Stomach (tissue), 9 donors: ENCODE data around the gene CHCHD3. TPM values are rescaled to one million over a fixed set of nuclear protein-coding genes. Genes with fewer than 3 reads are reported as not detected.

Experiments used
- DNase-seq, 2 donors: peaks; one replicate each; pipeline versions ENCODE4 v3.0.0 to v3.0.0-alpha.2; 2013 to 2019
- H3K27ac ChIP-seq, 5 donors: fragments of 200-600 bp in 4 of 5; sonication (generic) in 4 of 5; one replicate each; pipeline ENCODE4 v1.5.1; 2013 to 2019; ENCODE audit warnings: mild to moderate bottlenecking in 1 of 5, moderate library complexity in 1 of 5
- H3K27me3 ChIP-seq, 3 donors: fragments of 200-600 bp; sonication (generic); one replicate each; pipeline ENCODE4 v1.5.1; 2017 to 2019; ENCODE audit warnings: mixed run types in 1 of 3
- H3K36me3 ChIP-seq, 4 donors: fragments of 200-600 bp; sonication (generic); 1 replicate in 3 of 4; 2 replicates in 1 of 4; pipeline ENCODE4 v1.5.1; 2016 to 2019
- H3K4me1 ChIP-seq, 4 donors: fragments of 200-600 bp; sonication (generic); one replicate each; pipeline ENCODE4 v1.5.1; 2016 to 2019
- H3K4me3 ChIP-seq, 4 donors: fragments of 200-600 bp; sonication (generic) in 3 of 4; one replicate each; pipeline ENCODE4 v1.5.1; 2016 to 2019; ENCODE audit warnings: mild to moderate bottlenecking in 1 of 4
- H3K9me3 ChIP-seq, 4 donors: fragments of 200-600 bp; sonication (generic); one replicate each; pipeline ENCODE4 v1.5.1; 2016 to 2019
- CTCF ChIP-seq, 7 experiments: fragments of 450-650 bp in 4 of 7; fragments of 200-600 bp in 3 of 7; sonication (generic) in 3 of 7; IDR thresholded peaks; one replicate each; pipeline ENCODE4 v1.5.1; 2016 to 2019; ENCODE audit warnings: antibody characterized with exemption in 7 of 7, control low read depth in 2 of 7, mild to moderate bottlenecking in 1 of 7
- EP300 ChIP-seq: sonication (generic); formaldehyde crosslinking; IDR thresholded peaks from one replicate; pipeline ENCODE4 v1.6.1; 2017; ENCODE audit warnings: antibody characterized with exemption
- POLR2A ChIP-seq, 4 donors: fragments of 450-650 bp; IDR thresholded peaks; one replicate each; pipeline ENCODE4 v1.6.1; 2016; ENCODE audit warnings: antibody characterized with exemption in 4 of 4, control low read depth in 2 of 4, mild to moderate bottlenecking in 1 of 4, moderate library complexity in 1 of 4
- POLR2AphosphoS5 ChIP-seq, 3 donors: sonication (generic); formaldehyde crosslinking; IDR thresholded peaks; one replicate each; pipeline ENCODE4 v1.6.1; 2016; ENCODE audit warnings: antibody characterized with exemption in 3 of 3
- WGBS, 5 donors: extraction: QIAGEN DNeasy Blood & Tissue Kit in 3 of 5; methylation state at CpG; one replicate each; pipeline versions ENCODE4 v1.1.5 to v1.1.7; 2013 to 2018; 5-methylcytosine and 5-hydroxymethylcytosine counted together
- intact Hi-C: fragments of 100-400 bp; cut with DNase I; formaldehyde crosslinking; loops from one replicate; pipeline ENCODE4 v1.15.1; 2023; ENCODE audit warnings: low total_unique reads
- polyA plus RNA-seq, 3 donors: library from polyadenylated mRNA; stranded (reverse); fragments of 200-250 nt; gene quantifications; one replicate each; pipeline ENCODE4 v1.2.3, GENCODE V29; 2013
- total RNA-seq, 5 donors: library from RNA; depleted of rRNA; stranded (reverse); fragments of >200 nt; gene quantifications; one replicate each; pipeline versions ENCODE4 v1.1.0 to v1.2.3, GENCODE V29; 2014 to 2016
- donor health status: healthy with polysubstance abuse.
- donor health status: Bipolar disorder and iron deficiency.
- donor health status: healthy.

The CHCHD3 gene
- total and polyA plus RNA-seq, 8 donors, result 5.8 to 90.9 (median 39.9) TPM

GRCh38 chr7:132769280-132769679 lies 312.6 kb downstream of the CHCHD3 start:
- intact Hi-C loops, result no loop called here
- Histone ChIP-seq H3K27ac (no peak overlapping the region), H3K27me3 (no peaks in the 10 kb centered on the region), H3K36me3 (no peaks in the 10 kb centered on the region), H3K4me3 (no peak overlapping the region), H3K9me3 (peaks cover 0 to 11% (median 10%) of the 10 kb centered on the region in 4 donors), H3K4me1 (no peaks in the 10 kb centered on the region)
- 86 to 93% (median 92%) methylated on average over 2 of the region's 2 CpGs for WGBS, 5 donors
- DNase-seq, result no peak
- TF ChIP-seq POLR2AphosphoS5 (IDR thresholded peaks at IDR 0.05) (no peak), EP300 (no peak), POLR2A (IDR thresholded peaks at IDR 0.05) (no peak), CTCF (IDR thresholded peaks at IDR 0.05) (no peak)

GRCh38 chr7:132768099-132768498 lies 313.8 kb downstream of the CHCHD3 start:
- Histone ChIP-seq H3K9me3 (peaks cover 0 to 11% (median 10%) of the 10 kb centered on the region in 4 donors), H3K4me3 (no peak overlapping the region), H3K27ac (no peak overlapping the region), H3K36me3 (no peaks in the 10 kb centered on the region), H3K4me1 (no peaks in the 10 kb centered on the region), H3K27me3 (no peaks in the 10 kb centered on the region)
- DNase-seq, result no peak
- 65 to 87% (median 76%) methylated on average over 3 of the region's 3 CpGs for WGBS, 5 donors
- TF ChIP-seq EP300, result no peak
- no peak for TF ChIP-seq CTCF (IDR thresholded peaks at IDR 0.05)
- TF ChIP-seq POLR2A (IDR thresholded peaks at IDR 0.05), result no peak
- TF ChIP-seq POLR2AphosphoS5 (IDR thresholded peaks at IDR 0.05), result no peak
- intact Hi-C loops, result no loop called here

- 31 to 63% (median 44%) methylated on average over 5 of the region's 5 CpGs for WGBS, 5 donors
- TF ChIP-seq POLR2AphosphoS5 (IDR thresholded peaks at IDR 0.05) (no peak), CTCF (IDR thresholded peaks at IDR 0.05) (no peak), POLR2A (IDR thresholded peaks at IDR 0.05) (no peak), EP300 (no peak)
These were observed 314.5 kb downstream of the CHCHD3 start for GRCh38 chr7:132767378-132767777.

GRCh38 chr7:132766660-132767059 lies 315.2 kb downstream of the CHCHD3 start:
- no peak overlapping the region for H3K4me3 ChIP-seq
- WGBS, 5 donors, result 76 to 100% (median 92%) methylated on average over 1 of the region's 1 CpG
- H3K27ac ChIP-seq, result no peak overlapping the region
- no peak for DNase-seq
- intact Hi-C loops, result no loop called here
- no peaks in the 10 kb centered on the region for H3K4me1 ChIP-seq
- peaks cover 0 to 11% (median 10%) of the 10 kb centered on the region in 4 donors for H3K9me3 ChIP-seq
- TF ChIP-seq EP300, result no peak
- TF ChIP-seq POLR2AphosphoS5 (IDR thresholded peaks at IDR 0.05), result no peak
- TF ChIP-seq CTCF (IDR thresholded peaks at IDR 0.05), result no peak
- no peak for TF ChIP-seq POLR2A (IDR thresholded peaks at IDR 0.05)
- no peaks in the 10 kb centered on the region for H3K36me3 ChIP-seq
- no peaks in the 10 kb centered on the region for H3K27me3 ChIP-seq

More at GRCh38 chr7:132767378-132767777, 314.5 kb downstream of the CHCHD3 start:
- intact Hi-C loops, result no loop called here
- Histone ChIP-seq H3K27ac (no peak overlapping the region), H3K4me1 (no peaks in the 10 kb centered on the region), H3K27me3 (no peaks in the 10 kb centered on the region), H3K4me3 (no peak overlapping the region), H3K36me3 (no peaks in the 10 kb centered on the region), H3K9me3 (peaks cover 0 to 11% (median 10%) of the 10 kb centered on the region in 4 donors)
- DNase-seq, result no peak
